GM12878 (cell line): ENCODE measurements around the gene OR10H4. TPM values are rescaled to one million over a fixed set of nuclear protein-coding genes. Genes with fewer than 3 reads are reported as not detected.

Experiments
- ATAC-seq: fragments of 200-7000 bp; cut with Tn5 transposase; 3 replicates; pipeline ENCODE4 v1.9.1; 2020; ENCODE audit warnings: mild to moderate bottlenecking, moderate library complexity
- BruUV-seq: library from RNA; stranded (reverse); fragments of 400-500 nt; replicated peaks from 2 replicates; lab custom pipeline; 2021; lab: Mats Ljungman, UMichigan
- CTCF ChIA-PET: fragments of 300-600 bp; sonication (Branson Sonifier 250); formaldehyde crosslinking; extraction: SDS; loops from one replicate; lab custom pipeline; 2021; ENCODE audit warnings: inconsistent platforms; lab: Yijun Ruan, JAX
- POLR2A ChIA-PET: fragments of 350-600 bp; formaldehyde crosslinking; extraction: SDS; loops from one replicate; lab custom pipeline; 2021; ENCODE audit warnings: inconsistent platforms; lab: Charles Lee
- RAD21 ChIA-PET: fragments of 300-600 bp; sonication (Branson Sonifier 250); formaldehyde crosslinking; loops from one replicate; lab custom pipeline; 2023; ENCODE audit warnings: antibody characterized with exemption; ENCODE audit not compliant: unreplicated experiment; lab: Charles Lee
- SMC1A ChIA-PET: fragments of 300-600 bp; sonication (Branson Sonifier 250); formaldehyde crosslinking; loops from one replicate; lab custom pipeline; 2023; ENCODE audit not compliant: unreplicated experiment, uncharacterized antibody; lab: Charles Lee
- DNase-seq: peaks from one replicate; pipeline ENCODE4 v3.0.0-alpha.2; 2011; ENCODE audit warnings: low read depth, low spot score
- FAIRE-seq: peaks from 3 replicates; lab custom pipeline; 2011; peaks lifted over from hg19 to GRCh38; lab: Jason Lieb, UNC
- H2AFZ ChIP-seq: 2 replicates; pipeline ENCODE4 v1.6.0; 2011; ENCODE audit warnings: low read depth, low read length, control low read depth; ENCODE audit not compliant: control insufficient read depth
- H3K27ac ChIP-seq: 2 replicates; pipeline ENCODE4 v1.5.1; 2011; ENCODE audit warnings: control low read depth; ENCODE audit not compliant: control insufficient read depth, insufficient read depth
- H3K27me3 ChIP-seq, 2 experiments: replicated peaks in 1 of 2; 2 replicates each; pipeline versions ENCODE4 v1.6.0 to v1.6.1; 2011; ENCODE audit warnings: low read length in 1 of 2; ENCODE audit not compliant: control insufficient read depth in 2 of 2, insufficient read depth in 2 of 2
- H3K36me3 ChIP-seq, 2 experiments: 2 replicates each; pipeline ENCODE4 v1.5.1; 2011; ENCODE audit warnings: low read length in 1 of 2; ENCODE audit not compliant: control insufficient read depth in 2 of 2, insufficient read depth in 2 of 2
- H3K4me1 ChIP-seq: 2 replicates; pipeline ENCODE4 v1.6.1; 2011; ENCODE audit warnings: mild to moderate bottlenecking, low read length, moderate library complexity, mixed read lengths; ENCODE audit not compliant: control insufficient read depth, insufficient read depth
- H3K4me2 ChIP-seq: 2 replicates; pipeline ENCODE4 v1.6.0; 2011; ENCODE audit warnings: control low read depth; ENCODE audit not compliant: control insufficient read depth, insufficient read depth
- H3K4me3 ChIP-seq: fragments of 200-600 bp; sonication (generic); 2 replicates; pipeline ENCODE4 v1.5.1; 2016
- H3K79me2 ChIP-seq: 2 replicates; pipeline ENCODE4 v1.6.0; 2011; ENCODE audit warnings: low read length; ENCODE audit not compliant: control insufficient read depth, insufficient read depth
- H3K9ac ChIP-seq: 2 replicates; pipeline ENCODE4 v1.8.0; 2011; ENCODE audit warnings: low read length, control low read depth, mixed read lengths; ENCODE audit not compliant: control insufficient read depth, insufficient read depth
- H3K9me3 ChIP-seq: replicated peaks from 3 replicates; pipeline ENCODE4 v1.5.1; 2011; ENCODE audit warnings: mild to moderate bottlenecking, low read length; ENCODE audit not compliant: control insufficient read depth, insufficient read depth
- H4K20me1 ChIP-seq: 2 replicates; pipeline ENCODE4 v1.6.0; 2011; ENCODE audit not compliant: control insufficient read depth, insufficient read depth
- IKZF1 ChIP-seq: fragments of 450-650 bp; conservative IDR thresholded peaks from 2 replicates; pipeline ENCODE4 v1.6.1; 2017; ENCODE audit warnings: antibody characterized with exemption, mild to moderate bottlenecking
- IRF3 ChIP-seq: fragments of 450-650 bp; IDR thresholded peaks from 2 replicates; pipeline ENCODE4 v1.6.1; 2014; ENCODE audit warnings: mild to moderate bottlenecking
- MEF2A ChIP-seq: IDR thresholded peaks from 2 replicates; pipeline ENCODE4 v1.6.1; 2011; ENCODE audit warnings: low read depth, mild to moderate bottlenecking, low read length, moderate library complexity; ENCODE audit not compliant: insufficient read depth
- PKNOX1 ChIP-seq: fragments of 450-650 bp; IDR thresholded peaks from 2 replicates; pipeline ENCODE4 v1.6.1; 2016; ENCODE audit warnings: mild to moderate bottlenecking
- REST ChIP-seq: IDR thresholded peaks from 2 replicates; pipeline ENCODE4 v1.6.1; 2012; ENCODE audit warnings: mild to moderate bottlenecking, low read depth, low read length
- SRF ChIP-seq, 2 experiments: IDR thresholded peaks; 2 replicates each; pipeline ENCODE4 v1.6.1; 2011; ENCODE audit warnings: low read depth in 2 of 2, low read length in 2 of 2, mild to moderate bottlenecking in 1 of 2, moderate library complexity in 1 of 2
- SUZ12 ChIP-seq: fragments of 200-600 bp; sonication (generic); IDR thresholded peaks from one replicate; pipeline ENCODE4 v1.6.1; 2018; ENCODE audit warnings: antibody characterized with exemption, mild to moderate bottlenecking; ENCODE audit not compliant: unreplicated experiment
- ZNF687 ChIP-seq: fragments of 450-650 bp; IDR thresholded peaks from 2 replicates; pipeline ENCODE4 v1.6.1; 2017; ENCODE audit warnings: mild to moderate bottlenecking, moderate library complexity
- WGBS: methylation state at CpG from one replicate; pipeline ENCODE4 v1.1.6; 2016; ENCODE audit warnings: low lambda C conversion rate; ENCODE audit not compliant: insufficient replicate concordance, insufficient coverage; ENCODE audit errors: missing lambda C conversion rate; 5-methylcytosine and 5-hydroxymethylcytosine counted together
- in situ Hi-C: fragments of 300-500 bp; cut with MboI; formaldehyde crosslinking; loops from 9 replicates; pipeline ENCODE4 v1.14.3; 2018; ENCODE audit warnings: mixed read lengths
- intact Hi-C: fragments of 100-400 bp; cut with micrococcal nuclease; formaldehyde crosslinking; loops from one replicate; pipeline ENCODE4 v1.14.2; 2022; ENCODE audit not compliant: unreplicated experiment
- polyA plus RNA-seq, 11 experiments: library from polyadenylated mRNA; depleted of rRNA in 4 of 11; unstranded in 6 of 11; stranded (reverse) in 5 of 11; fragments of >200 nt; fragmentation: Nextera tagmentation in 4 of 11; fragmentation: Illumina TruSeq in 1 of 11; extraction: Ambion mirVana in 4 of 11; extraction: Trizol in 1 of 11; gene quantifications; 1 replicate in 1 of 11; 2 replicates in 10 of 11; pipeline versions ENCODE4 v1.2.1 to v1.2.3, GENCODE V29; 2011 to 2016; ENCODE audit warnings: inconsistent platforms in 2 of 11, missing spikeins in 2 of 11, low read depth in 1 of 11
- total RNA-seq, 4 experiments: library from RNA; depleted of rRNA in 3 of 4; stranded (reverse); fragments of >200 nt in 3 of 4; fragmentation: Illumina TruSeq in 1 of 4; extraction: Trizol in 1 of 4; gene quantifications; 2 replicates each; pipeline versions ENCODE4 v1.2.1 to v1.2.3, GENCODE V29; 2013 to 2021

Gene OR10H4
- total and polyA plus RNA-seq, 10 of the 15 experiments (the other 5 are each of a cell fraction or from before 2014, with no cell fraction given): not detected

- no peak for TF ChIP-seq SRF (IDR thresholded peaks at IDR 0.05; ENCODE audit: low read depth in 2 of 2, low read length in 2 of 2)
- TF ChIP-seq IRF3: no peak
- TF ChIP-seq IKZF1: no peak
- no peak for TF ChIP-seq MEF2A
- no peak for TF ChIP-seq SUZ12
- no peak for TF ChIP-seq PKNOX1
These were observed 6.0 kb downstream of the OR10H4 start (continued) for GRCh38 chr19:15954820-15955219.

- DNase-seq: no peak
- Histone ChIP-seq H3K79me2 (no peaks in the 10 kb centered on the region), H3K4me2 (no peak overlapping the region), H4K20me1 (no peaks in the 10 kb centered on the region), H3K27ac (no peak overlapping the region), H3K27me3 (no peaks in the 10 kb centered on the region), H3K9ac (no peak overlapping the region), H3K4me3 (no peak overlapping the region), H3K4me1 (no peaks in the 10 kb centered on the region), H2AFZ (no peak overlapping the region), H3K9me3 (no peaks in the 10 kb centered on the region; the same call in 2 of the 3 replicates), H3K36me3 (no peaks in the 10 kb centered on the region)
- in situ Hi-C loops: no loop called here
- TF ChIP-seq REST (peak; percentile 79), ZNF687 (no peak)
- ChIA-PET POLR2A (no interaction called here), CTCF (interaction anchor here (1.1 kb wide), 1 partner anchor 80 kb away, joined by 3 read pairs; no protein-coding TSS in a partner anchor), SMC1A (no interaction called here), RAD21 (no interaction called here)
- BruUV-seq: no TSS peak
- intact Hi-C loops: no loop called here
- ATAC-seq: no peak
- 51% methylated on average over 6 of the region's 6 CpGs for WGBS
- FAIRE-seq: no peak
These were observed 13.5 kb downstream of the OR10H4 start for GRCh38 chr19:15962319-15962718.
